B cell (primary cell): ENCODE measurements around the gene VPS8.

ENCODE experiments used
- EZH2 ChIP-seq: IDR thresholded peaks from 2 replicates; pipeline ENCODE4 v1.6.1; 2012; ENCODE audit warnings: borderline replicate concordance, low read depth, mild to moderate bottlenecking, moderate library complexity, low read length; ENCODE audit not compliant: insufficient read depth, poor library complexity, severe bottlenecking
- TF ChIP-seq, protein P1 (sequence below): fragments of 200-600 bp; IDR thresholded peaks from one replicate; pipeline ENCODE4 v1.8.0; 2022; ENCODE audit warnings: antibody characterized with exemption, mild to moderate bottlenecking

DNA sequence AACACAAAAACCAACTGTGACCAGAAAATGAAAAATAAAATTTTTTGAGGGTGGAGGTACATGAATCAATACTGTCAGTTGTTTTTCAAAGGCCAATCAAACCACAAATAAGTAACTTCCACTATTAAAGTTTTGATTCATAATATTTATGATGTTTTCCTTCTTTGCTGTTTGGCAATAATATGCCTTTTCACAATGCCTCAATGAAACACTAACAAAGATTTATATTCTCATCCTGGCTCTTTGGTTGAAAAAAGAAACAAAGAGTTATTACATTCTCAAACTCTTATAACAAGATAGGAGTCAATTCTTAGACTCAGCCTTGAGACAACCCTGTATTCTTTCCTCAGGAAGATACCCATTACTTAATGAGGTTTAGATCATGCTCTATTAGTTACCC, 277.8 kb downstream of the VPS8 start:
- TF ChIP-seq, protein P1, sequence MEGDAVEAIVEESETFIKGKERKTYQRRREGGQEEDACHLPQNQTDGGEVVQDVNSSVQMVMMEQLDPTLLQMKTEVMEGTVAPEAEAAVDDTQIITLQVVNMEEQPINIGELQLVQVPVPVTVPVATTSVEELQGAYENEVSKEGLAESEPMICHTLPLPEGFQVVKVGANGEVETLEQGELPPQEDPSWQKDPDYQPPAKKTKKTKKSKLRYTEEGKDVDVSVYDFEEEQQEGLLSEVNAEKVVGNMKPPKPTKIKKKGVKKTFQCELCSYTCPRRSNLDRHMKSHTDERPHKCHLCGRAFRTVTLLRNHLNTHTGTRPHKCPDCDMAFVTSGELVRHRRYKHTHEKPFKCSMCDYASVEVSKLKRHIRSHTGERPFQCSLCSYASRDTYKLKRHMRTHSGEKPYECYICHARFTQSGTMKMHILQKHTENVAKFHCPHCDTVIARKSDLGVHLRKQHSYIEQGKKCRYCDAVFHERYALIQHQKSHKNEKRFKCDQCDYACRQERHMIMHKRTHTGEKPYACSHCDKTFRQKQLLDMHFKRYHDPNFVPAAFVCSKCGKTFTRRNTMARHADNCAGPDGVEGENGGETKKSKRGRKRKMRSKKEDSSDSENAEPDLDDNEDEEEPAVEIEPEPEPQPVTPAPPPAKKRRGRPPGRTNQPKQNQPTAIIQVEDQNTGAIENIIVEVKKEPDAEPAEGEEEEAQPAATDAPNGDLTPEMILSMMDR = no peak
- no peak for TF ChIP-seq EZH2
